Colonic mucosa (tissue), 4 donors: ENCODE data around the gene INTS12. TPM values are rescaled to one million over a fixed set of nuclear protein-coding genes. Genes with fewer than 3 reads are reported as not detected.
A peak's percentile ranks its signal among the peaks of the same experiment; 100 is the strongest.

Source experiments
- DNase-seq: peaks from one replicate; pipeline ENCODE4 v3.0.0-alpha.2; 2020
- H3K27ac ChIP-seq: fragments of 200-600 bp; one replicate; pipeline ENCODE4 v1.8.0; 2021
- H3K27me3 ChIP-seq: fragments of 200-600 bp; one replicate; pipeline ENCODE4 v1.8.0; 2021
- H3K36me3 ChIP-seq: fragments of 200-600 bp; one replicate; pipeline ENCODE4 v1.8.0; 2021
- H3K4me1 ChIP-seq: fragments of 200-600 bp; one replicate; pipeline ENCODE4 v1.8.0; 2021; ENCODE audit warnings: mild to moderate bottlenecking
- H3K4me3 ChIP-seq: fragments of 200-600 bp; one replicate; pipeline ENCODE4 v1.8.0; 2021
- H3K9ac ChIP-seq, 2 donors: one replicate each; pipeline ENCODE4 v1.7.0; 2013; ENCODE audit warnings: control low read depth in 2 of 2, low read depth in 2 of 2, low read length in 2 of 2
- H3K9me3 ChIP-seq: fragments of 200-600 bp; one replicate; pipeline ENCODE4 v1.8.0; 2021
- CTCF ChIP-seq: fragments of 200-600 bp; IDR thresholded peaks from one replicate; pipeline ENCODE4 v1.8.0; 2022; ENCODE audit warnings: antibody characterized with exemption, mild to moderate bottlenecking
- intact Hi-C: fragments of 100-400 bp; cut with DNase I; formaldehyde crosslinking; loops from one replicate; pipeline ENCODE4 v1.14.1; 2022
- total RNA-seq, 2 donors: library from RNA; stranded (reverse); fragmentation: NEBNext Ultra II Directional in 1 of 2; extraction: Animal tissue kit (Norgen Biotek cat#: 25700) in 1 of 2; gene quantifications; one replicate each; pipeline ENCODE4 v1.2.1, GENCODE V29; 2021
- donor health status: healthy.
- donor health status: DM: no; HTN: no; CAD: no.
- donor health status: DM: no; HTN: no; CAD: no.

Gene INTS12
- total RNA-seq, 2 donors from 2014 or later: 14.1 to 18.0 TPM

GRCh38 chr4:105641845-105642244 lies 66.6 kb downstream of the INTS12 start:
- TF ChIP-seq CTCF: no peak
- Histone ChIP-seq H3K4me1 (no peaks in the 10 kb centered on the region), H3K9me3 (no peaks in the 10 kb centered on the region), H3K27ac (no peak overlapping the region), H3K9ac (no peak overlapping the region), H3K4me3 (no peak overlapping the region), H3K36me3 (no peaks in the 10 kb centered on the region), H3K27me3 (no peaks in the 10 kb centered on the region)
- intact Hi-C loops: no loop called here
- DNase-seq: no peak

- no peaks in the 10 kb centered on the region for H3K36me3 ChIP-seq
- DNase-seq: peak; percentile 70
- H3K9me3 ChIP-seq: no peaks in the 10 kb centered on the region
- H3K9ac ChIP-seq: no peak overlapping the region
- intact Hi-C loops: no loop called here
- H3K27ac ChIP-seq: no peak overlapping the region
- no peak for TF ChIP-seq CTCF
- H3K4me3 ChIP-seq: no peak overlapping the region
- no peaks in the 10 kb centered on the region for H3K27me3 ChIP-seq
- no peaks in the 10 kb centered on the region for H3K4me1 ChIP-seq
Measured at GRCh38 chr4:105637408-105638176, 70.9 kb downstream of the INTS12 start.

- Histone ChIP-seq H3K9ac (no peak overlapping the region), H3K27ac (no peak overlapping the region), H3K9me3 (no peaks in the 10 kb centered on the region), H3K36me3 (no peaks in the 10 kb centered on the region), H3K27me3 (no peaks in the 10 kb centered on the region), H3K4me3 (no peak overlapping the region), H3K4me1 (no peaks in the 10 kb centered on the region)
- DNase-seq: no peak
- intact Hi-C loops: no loop called here
- no peak for TF ChIP-seq CTCF
Measured at GRCh38 chr4:105634402-105635080, 73.9 kb downstream of the INTS12 start.

- Histone ChIP-seq H3K4me3 (no peak overlapping the region), H3K4me1 (no peaks in the 10 kb centered on the region), H3K27me3 (no peaks in the 10 kb centered on the region), H3K9me3 (no peaks in the 10 kb centered on the region), H3K9ac (no peak overlapping the region), H3K27ac (no peak overlapping the region), H3K36me3 (no peaks in the 10 kb centered on the region)
- DNase-seq: no peak
- intact Hi-C loops: no loop called here
- TF ChIP-seq CTCF: no peak
Measured at GRCh38 chr4:105633241-105633640, 75.2 kb downstream of the INTS12 start.

Other genes starting within 250 kb of the INTS12 start
- 100 to 1,000 TPM; 115 to 166 TPM for gene PPA2, start 234.6 kb downstream of the INTS12 start, total RNA-seq
- 10 to 100 TPM; 14.4 to 14.8 TPM for gene ARHGEF38, start 156.1 kb downstream of the INTS12 start, total RNA-seq
- 10 to 100 TPM in 1 of 2 donors, 1 to 10 TPM in 1; 9.0 to 17.5 TPM for gene GSTCD, start 95 bp upstream of the INTS12 start, total RNA-seq
- gene NPNT, start 186.8 kb upstream of the INTS12 start, total RNA-seq: 10 to 100 TPM; 30.9 to 39.1 TPM